Measurements from ENCODE around the gene PIGQ.
"Not testable (repeated sequence)": the region's sequence is repeated elsewhere in the genome, so short reads cannot be mapped to it uniquely, and the experiment has no call there.

The PIGQ gene

DNA sequence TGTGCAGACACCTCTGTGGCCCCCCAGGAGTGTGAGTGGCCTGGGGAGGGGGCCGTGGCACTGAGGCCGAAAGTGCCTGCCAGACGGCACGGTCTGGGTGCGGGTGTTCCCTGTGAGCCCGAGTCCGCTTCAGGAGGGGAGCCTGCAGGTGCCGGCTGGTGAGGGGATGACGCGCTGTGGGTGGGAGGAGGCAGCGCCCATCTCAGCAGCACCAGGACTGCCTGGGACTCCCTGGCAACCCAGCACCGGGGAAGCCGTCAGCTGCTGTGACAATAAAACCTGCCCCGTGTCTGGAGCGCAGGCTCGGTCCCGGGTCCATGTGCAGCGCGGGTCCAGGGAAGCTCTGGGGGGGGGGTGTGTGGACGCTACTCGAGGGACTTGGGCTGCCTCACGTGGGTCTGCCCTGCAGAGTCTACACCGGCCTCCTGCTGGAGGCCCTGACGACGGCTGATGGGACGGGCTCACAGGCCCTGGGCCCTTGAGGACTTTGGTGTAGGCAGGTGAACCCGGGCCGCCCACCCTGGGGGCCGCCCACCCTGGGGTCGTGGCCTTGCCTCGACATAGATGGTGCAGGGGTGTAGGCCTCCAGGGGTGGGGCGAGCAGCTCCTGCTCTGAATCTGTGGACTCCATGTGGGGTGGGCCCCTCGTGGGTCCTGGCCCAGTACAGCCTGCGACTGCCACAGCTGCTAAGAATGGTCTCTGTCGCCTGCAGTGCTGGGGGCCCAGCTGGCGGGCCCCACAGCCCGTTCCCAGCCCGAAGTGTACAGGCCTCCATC is 14.2 kb downstream of the PIGQ start:
- no peak for DNase-seq (ENCODE audit: extremely low read depth in 1 of 2, low read depth in 1 of 2)

DNA sequence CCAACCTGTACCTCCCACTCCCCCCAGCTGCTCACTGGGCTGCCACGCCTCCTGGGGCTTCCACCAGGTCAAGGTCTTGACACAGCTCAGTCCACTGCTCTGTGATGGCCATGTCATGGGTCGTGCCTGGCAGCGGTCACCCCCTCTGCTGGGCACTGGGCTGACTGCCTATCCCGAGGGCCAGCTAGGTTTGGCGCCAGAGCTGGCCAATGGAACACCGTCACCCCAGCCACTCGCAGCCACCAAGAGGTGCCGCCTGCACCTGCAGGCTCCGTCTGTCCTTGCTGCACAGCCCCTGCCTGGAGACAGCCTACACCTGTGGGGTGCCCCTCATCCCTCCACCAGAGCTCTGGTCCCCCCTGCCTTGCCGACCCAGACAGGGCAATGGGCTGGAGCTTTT is 15.6 kb downstream of the PIGQ start:
- DNase-seq (ENCODE audit: extremely low read depth in 1 of 2, low read depth in 1 of 2), result no peak

DNA sequence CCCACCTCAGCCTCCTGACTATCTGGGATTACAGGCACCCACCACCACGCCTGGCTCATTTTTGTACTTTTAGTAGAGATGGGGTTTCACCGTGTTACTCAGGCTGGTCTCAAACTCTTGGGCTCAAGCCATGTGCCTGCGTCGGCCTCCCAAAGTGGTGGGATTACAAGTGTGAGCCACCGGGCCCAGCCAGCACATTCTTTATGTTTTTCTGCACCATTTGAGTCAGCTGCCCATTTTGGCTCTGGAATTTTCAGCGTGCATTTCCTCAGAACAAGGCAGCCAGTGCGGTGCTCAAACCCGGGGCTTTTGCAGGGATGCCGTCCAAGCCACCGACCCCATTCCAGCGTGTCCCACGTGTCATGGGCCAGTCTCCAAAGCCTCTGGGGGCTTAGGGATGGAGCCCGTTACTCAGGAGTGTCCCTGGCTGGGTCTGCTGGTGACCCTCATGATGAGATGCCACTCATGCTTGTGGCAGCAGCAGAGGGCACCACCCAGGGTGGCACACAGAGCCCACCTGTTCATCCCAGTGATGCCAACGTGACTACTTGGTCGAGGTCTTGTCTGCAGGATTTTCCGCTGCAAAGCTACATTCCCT is 16.4 kb downstream of the PIGQ start:
- no peak for DNase-seq (ENCODE audit: extremely low read depth in 1 of 2, low read depth in 1 of 2)

DNA sequence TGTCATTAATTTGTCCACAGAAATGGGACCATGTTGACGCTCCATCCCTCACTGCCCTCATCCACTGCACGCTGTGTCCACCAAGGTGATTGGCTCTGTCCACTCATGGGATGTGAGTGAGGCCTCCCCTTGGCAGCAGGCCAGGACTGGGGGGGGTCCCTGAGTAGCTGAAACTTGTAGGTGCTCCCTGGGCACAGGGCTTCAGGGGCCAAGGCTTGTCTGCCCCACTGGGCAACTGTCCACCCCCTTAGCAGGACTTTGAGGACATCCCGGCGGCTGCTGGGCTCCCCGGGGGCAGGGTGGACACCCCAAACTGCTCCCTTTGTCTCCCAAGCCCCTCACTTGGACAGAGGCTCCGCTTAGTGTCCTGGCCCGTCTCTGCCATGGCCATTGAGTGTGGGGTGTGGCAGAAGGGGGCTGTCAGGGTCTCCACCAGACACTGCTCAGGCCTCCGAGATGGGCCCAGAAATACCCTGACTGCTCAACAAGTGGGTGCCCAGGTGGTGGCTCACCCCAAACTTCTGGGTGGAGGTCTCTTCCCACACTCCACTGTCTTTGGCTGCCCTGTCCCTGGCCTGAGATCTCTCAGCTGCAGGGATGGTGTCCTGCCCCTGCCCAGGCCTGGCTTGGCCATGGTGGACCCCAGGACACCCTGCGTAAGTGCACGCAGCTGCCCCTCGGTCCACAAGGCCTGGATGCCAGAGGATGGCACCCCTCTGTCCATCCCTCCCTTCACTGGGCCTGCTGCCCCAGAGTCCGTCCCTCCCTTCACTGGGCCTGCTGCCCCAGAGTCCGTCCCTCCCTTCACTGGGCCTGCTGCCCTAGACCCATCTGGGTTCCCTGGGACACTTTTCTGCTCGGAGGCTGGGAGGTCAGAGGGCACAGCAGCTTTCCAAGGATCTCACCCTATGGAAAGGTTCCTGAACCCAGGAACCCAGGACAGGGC is 17.1 kb downstream of the PIGQ start:
- DNase-seq (ENCODE audit: extremely low read depth in 1 of 2, low read depth in 1 of 2), result no peak

DNA sequence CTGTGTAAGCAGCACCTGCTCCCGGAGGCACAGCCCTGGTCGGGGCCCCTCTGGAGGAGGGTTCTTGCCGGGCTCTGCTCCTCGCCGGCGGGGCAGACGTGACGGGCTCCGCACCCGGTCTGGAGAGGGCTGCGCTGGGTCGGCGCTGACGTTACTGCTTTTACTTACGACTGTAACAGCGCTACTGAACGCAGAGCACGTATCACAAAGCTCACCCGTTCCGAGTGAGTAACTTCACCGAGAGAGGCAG is 18.8 kb downstream of the PIGQ start:
- peak in 1 of 2 donors; percentile 41 for DNase-seq (ENCODE audit: extremely low read depth in 1 of 2, low read depth in 1 of 2)

DNA sequence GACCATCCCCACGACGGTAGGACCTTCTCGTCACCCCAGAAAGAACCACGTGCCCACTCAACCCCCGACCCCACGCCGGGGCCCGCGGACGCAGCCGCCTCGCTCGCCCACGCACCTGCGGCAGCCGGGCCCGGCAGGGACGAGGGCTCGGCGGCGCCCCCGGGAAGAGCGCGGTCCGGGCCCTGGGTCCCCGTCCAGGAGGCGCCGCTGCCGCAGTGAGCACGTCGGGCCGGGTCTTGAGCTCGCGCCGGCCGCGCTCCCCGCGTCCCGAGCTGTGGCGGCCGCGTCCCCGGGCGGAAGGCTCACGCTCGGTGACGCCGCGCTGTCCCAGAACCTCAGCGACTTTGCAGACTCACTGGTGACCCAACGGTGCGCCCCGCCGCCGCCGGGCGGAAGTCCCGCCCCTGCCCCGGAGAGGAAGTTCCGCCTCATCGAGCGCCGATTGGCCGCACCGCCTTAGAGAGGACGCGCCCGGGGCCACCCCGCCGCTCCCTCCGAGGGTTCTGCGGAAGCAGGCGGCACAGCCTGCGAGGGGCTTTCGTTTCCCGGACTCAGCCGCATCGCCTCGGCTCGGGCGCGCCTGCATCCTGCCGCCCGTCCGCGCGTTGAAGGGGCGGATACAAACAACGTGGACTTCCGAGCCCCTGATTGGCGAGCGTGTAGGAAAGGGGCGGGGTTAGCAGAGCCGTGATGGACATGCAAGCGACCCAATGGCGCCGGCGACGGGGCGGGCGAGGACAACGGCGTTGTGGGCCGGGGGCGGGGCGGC is 19.3 kb downstream of the PIGQ start:
- DNase-seq (ENCODE audit: extremely low read depth in 1 of 2, low read depth in 1 of 2), result peak; percentile 93 to 98

DNA sequence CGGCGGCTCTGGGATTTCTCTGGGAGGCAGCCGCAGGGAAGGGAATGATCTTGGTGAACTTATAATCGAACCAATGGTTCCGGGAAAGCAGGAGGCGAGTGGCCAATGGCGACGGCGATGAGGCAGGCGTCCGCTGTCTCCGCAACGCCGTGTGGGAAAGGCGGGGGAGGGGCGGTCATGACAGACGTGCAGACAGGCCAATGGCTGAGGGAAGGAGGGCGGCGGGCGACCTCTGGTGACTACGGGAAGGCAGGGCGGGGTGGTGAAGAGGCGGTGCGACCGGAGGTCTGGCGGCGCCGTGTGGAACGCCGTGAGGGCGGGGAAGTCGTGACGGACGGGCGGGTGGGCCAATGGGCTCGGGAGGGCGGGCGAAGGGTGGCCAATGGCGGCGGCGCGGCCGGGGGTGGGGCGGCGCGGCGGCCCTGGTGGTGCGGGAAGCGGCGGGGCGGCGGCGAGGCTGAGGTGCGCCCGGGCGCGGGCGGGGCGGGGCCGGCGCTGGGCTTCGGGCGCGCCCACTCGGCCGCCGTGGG is 20.0 kb downstream of the PIGQ start, which contains the start of gene RAB40C:
TSS of gene RAB40C (plus strand) at position 409 of the 530 bp plus-strand sequence. CDS start 226 bp downstream, outside the sequence.
- DNase-seq (ENCODE audit: extremely low read depth in 1 of 2, low read depth in 1 of 2), result peak; percentile 98 to 100

DNA sequence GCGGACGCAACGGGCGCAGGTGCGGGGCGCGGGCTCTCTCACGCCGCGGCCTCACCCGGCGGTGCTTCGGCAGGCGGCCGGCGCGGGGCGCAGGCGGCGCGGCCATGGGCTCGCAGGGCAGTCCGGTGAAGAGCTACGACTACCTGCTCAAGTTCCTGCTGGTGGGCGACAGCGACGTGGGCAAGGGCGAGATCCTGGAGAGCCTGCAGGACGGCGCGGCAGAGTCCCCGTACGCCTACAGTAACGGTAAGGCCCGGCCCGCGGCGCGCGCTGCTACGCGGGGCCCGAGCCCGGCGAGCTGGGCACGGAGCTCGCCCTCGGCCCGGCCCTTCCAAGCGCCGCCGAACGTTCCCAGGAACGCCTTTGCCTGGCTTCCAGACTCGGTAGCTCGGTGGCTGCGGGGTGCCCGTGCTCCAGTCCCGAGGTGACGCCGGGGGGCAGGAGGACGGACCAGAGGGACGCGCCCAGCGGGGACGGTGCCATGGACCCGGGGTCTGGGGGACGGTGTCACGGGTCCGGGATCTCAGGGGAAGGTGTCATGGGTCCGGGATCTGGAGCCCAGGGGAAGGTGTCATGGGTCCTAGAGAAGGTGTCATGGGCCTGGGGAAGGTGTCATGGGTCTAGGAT is 20.5 kb downstream of the PIGQ start:
- DNase-seq (ENCODE audit: extremely low read depth in 1 of 2, low read depth in 1 of 2), result no peak

DNA sequence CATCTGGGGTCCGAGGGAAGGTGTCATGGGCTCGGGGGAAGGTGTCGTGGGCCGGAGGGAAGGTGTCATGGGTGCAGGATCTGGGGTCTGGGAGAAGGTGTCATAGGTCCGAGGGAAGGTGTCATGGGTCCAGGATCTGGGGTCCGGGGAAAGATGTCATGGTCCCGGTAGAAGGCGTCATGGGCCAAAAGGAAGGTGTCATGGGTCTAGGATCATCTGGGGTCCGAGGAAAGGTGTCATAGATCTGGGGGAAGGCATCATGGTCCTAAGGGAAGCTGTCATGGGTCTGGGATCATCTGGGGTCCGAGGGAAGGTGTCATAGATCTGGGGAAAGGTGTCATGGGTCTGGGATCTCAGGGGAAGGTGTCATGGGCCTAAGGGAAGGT is 21.0 kb downstream of the PIGQ start:
- DNase-seq (ENCODE audit: extremely low read depth in 1 of 2, low read depth in 1 of 2), result no peak

DNA sequence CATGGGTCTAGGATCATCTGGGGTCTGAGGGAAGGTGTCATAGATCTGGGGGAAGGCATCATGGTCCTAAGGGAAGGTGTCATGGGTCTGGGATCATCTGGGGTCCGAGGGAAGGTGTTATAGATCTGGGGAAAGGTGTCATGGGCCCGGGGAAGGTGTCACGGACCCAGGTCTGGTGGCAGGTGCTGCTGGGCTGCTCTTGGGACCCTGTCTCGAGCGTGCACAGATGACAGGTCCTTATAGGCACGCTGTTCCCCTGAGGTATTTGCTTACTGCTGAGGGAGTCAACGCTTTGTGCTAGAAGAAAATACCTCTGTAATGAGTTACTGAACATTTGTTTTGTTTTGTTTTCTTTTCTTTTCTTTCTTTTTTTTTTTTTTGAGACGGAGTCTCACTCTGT is 21.5 kb downstream of the PIGQ start:
- DNase-seq (ENCODE audit: extremely low read depth in 1 of 2, low read depth in 1 of 2), result no peak

DNA sequence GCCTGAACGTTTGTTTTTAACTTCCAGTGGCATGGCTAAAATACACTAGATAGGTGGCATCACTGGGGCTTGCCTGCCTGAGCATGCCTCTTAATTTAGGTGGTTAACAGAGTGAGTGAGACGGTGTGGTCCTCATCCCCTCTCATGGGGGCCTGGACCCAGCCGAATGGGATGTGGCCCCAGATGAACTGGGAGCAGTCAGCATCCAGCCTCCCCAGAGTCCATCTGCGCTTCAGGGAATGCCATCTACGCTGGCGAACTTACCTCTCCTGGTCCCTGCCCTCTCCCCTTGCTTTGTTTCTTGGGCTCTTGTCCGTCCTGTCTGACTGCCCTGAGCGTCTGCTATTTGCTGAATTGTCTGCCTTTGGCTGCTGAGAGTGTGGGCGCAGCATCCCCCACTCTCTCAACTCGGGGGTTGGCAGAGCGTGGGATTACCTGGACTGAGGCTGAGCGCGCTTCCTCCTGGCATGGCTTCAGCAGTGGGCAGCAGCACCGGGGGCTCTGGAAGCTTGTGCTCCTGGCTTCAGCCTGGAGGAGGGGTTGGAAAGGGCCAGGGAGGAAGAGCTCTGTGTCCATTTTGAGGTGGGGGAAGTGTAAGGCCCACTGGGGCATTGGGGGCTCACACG is 22.2 kb downstream of the PIGQ start:
- no peak for DNase-seq (ENCODE audit: extremely low read depth in 1 of 2, low read depth in 1 of 2)

DNA sequence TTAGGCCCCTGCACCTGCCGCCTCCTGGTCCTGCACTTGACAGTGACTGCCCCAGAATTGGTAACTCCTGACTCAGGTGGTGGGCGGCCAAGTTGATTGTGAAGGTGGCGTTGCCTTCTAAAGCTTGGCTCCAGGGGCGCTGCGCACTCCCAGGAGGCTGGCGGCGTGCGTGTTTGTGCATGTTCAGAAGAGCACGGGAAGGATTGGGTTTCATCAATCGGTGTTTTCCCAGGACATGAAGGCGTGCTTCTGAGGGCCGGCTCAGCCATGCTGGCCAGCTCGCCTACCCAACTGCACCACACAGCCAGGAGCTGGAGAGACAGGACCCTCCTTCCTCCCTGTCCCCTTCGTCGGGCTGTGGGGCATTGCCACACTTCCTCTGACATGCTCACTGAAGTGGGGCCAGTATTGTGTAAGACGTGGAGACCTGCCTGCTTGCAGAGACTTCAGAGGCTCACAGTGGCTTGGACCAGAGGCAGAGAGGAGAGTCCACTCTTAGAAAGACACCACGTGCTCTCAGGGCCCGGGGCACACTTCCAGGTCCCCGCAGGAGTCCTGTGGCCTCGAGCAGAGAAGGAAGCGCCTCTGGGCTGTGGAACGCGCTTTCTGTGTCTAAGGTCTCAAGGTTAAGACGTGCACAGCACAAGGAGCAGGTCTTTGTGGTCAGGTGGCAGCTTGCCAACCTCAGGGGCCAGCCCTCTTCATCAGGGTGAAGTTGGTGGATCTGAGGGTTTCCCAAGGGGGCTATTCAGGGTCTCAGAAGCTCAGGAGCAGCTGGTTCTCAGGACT is 22.9 kb downstream of the PIGQ start:
- no peak for DNase-seq (ENCODE audit: extremely low read depth in 1 of 2, low read depth in 1 of 2)

DNA sequence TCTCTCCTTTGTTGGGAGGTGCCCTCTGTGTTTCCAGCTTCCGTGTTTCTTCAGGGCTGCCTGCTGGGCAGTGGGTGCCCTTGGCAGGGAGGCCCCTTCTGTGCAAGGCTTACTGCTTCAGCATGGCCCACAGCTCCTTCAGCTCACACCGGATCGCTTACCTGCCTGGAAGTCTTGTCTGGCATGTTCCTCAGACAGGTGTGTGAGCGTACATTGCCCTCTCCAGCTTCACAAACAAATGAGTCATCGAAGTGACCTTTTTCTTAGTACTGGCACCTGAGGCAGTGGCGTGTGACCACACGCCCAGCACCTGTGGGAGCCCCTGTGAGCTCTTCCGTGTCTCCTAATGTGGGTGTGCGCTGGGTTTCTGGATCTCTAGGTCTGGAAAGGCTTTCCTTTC is 23.6 kb downstream of the PIGQ start:
- DNase-seq (ENCODE audit: extremely low read depth in 1 of 2, low read depth in 1 of 2), result no peak

DNA sequence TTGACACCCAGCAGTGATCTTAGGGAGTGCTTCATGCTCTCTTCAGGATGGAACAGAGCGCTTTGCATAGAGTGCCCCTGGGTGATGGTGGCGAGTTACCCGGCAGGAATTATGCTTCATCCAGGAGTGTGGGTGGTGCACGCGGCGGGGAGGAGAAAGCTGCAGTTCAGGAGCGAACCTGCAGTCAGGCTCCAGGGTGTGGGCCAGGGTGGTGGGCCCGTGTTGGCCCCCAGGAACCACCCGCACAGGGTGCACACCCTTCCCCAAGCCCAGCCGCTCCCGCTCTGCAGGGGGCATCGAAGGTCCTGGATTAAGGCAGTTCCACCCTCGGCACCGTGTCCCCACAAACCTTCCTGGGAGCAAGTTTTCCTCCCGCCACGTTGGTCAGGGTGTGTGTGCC is 24.0 kb downstream of the PIGQ start:
- DNase-seq (ENCODE audit: extremely low read depth in 1 of 2, low read depth in 1 of 2), result no peak

DNA sequence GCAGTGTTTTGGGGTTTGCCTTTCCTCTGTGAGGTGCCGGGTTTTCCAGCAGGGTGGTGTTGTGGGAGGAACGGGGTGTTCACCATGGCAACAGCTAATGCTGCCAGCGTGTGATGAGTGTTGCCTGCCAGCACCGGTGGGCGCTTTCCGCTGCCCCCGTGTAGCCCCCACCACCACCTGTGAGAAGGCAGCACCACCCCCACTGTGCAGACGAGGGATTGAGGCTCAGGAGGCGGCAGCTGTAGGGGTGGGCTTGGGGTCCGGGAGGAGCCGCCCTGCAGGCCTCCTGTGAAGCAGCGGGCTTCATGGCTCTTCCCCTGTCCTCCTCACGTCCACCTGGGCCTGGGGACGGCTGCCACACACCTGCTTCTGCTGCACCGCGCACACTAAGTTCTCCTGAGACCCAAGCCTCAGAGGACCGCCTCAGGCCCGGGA is 25.3 kb downstream of the PIGQ start:
- no peak for DNase-seq (ENCODE audit: extremely low read depth in 1 of 2, low read depth in 1 of 2)

DNA sequence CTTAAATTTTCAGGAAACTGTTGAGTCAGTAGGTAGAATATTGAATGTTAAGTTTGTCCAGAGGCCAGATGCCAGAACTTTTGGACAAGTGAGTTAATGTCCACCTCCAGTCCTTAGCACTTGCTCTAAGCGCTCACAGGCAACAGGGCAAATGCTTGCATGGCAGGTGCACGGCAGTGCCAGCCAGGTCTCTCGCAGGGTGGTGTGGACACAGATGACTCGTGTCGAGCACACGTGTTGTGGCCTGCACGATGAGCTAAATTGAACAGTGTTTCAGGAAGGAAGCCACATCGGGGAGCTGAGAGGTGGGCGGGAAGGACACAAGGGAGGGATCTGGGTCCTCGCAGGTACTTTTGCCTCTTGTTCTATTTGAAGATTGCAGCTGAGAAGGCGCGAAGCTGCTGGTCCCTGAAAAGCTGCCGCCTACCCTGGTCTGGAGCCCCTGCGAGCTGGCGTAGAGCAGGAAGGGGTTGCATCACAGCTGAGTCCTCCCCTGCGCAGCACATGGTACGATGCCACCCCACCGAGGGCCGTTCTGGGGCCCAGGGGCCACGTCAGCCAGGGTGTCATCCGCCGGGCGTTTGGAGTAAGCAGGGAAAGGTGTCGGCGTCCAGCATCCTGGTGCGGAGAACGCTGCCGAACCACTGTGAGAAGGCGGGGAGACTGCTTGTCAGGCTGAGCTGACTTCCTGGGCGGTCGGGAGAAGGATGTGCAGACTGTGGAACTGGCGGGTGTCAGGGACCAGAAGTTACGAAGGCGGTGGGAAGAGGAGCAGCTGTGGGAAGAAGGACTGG is 26.4 kb downstream of the PIGQ start:
- DNase-seq (ENCODE audit: extremely low read depth in 1 of 2, low read depth in 1 of 2), result no peak

DNA sequence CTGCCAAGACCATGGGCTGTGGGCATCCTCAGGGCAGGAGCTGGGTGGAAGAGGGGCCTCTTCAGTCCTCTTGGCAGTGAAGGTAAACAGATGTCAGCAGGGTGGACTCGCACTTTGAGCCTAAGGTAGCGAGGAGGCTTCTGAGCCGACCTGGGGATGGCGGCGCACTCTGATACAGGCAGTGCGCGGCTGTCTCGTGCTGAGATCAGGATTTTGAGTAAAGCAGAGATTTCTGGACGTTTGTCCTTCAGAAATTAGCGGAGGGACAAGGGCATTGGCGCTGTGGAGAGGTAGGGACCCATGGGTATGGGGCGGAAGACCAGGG is 26.9 kb downstream of the PIGQ start:
- no peak for DNase-seq (ENCODE audit: extremely low read depth in 1 of 2, low read depth in 1 of 2)

DNA sequence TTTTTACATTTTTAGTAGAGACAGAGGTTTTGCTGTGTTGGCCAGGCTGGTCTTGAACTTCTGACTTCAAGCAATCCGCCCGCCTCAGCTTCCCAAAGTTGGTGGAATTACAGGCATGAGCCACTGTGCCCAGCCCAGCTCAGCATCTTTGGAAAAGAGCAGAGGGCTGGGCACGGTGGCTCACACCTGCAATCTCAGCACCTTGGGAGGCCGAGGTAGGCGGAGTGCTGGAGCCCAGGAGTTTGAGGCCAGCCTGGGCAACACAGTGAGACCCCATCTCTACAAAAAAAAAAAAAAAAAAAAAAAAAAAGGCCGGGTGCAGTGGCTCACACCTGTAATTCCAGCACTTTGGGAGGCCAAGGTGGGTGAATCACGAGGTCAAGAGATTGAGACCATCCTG is 27.9 kb downstream of the PIGQ start:
- not testable (repeated sequence) for DNase-seq (ENCODE audit: extremely low read depth in 1 of 2, low read depth in 1 of 2)

Measured in activated CD8-positive, alpha-beta memory T cell treated with anti-CD3 and anti-CD28 coated beads for 1 hour (primary cell).